Ramos (cell line): ENCODE data around the gene PAPPA.

ENCODE experiments used
- in situ Hi-C: fragments of 300-500 bp; cut with MboI; formaldehyde crosslinking; loops from one replicate; pipeline ENCODE4 v1.14.3; 2022; ENCODE audit warnings: low sequenced_read_pairs; ENCODE audit not compliant: unreplicated experiment

PAPPA gene

DNA sequence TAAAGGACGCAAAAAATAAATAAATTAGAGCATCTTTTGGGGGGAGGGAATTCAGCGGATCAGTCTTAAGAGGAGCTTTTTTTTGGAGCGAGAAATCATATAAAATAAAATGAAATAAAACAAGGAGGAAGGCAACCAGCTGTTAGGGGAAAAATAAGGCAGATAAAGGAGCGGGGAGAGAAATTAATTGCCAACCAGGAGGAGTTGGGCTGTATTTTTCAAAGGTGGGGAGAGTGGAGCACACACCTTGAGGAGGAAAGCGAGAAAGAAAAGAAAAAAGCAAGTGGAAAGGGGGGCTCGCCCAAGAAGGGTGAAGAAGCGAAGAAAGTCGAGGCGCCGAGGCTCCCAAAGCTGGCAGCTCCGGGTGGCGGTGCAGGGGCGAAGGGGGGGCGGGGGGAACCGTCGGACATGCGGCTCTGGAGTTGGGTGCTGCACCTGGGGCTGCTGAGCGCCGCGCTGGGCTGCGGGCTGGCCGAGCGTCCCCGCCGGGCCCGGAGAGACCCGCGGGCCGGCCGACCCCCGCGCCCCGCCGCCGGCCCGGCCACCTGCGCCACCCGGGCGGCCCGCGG, at the start of gene PAPPA:
TSS of gene PAPPA (plus strand) at position 27 of the 569 bp plus-strand sequence. CDS start at position 409, 382 bp downstream.
- in situ Hi-C loops, result loop anchor here (25.0 kb wide), 1 partner anchor 408 kb away; no protein-coding TSS in a partner anchor

- in situ Hi-C loops, result no loop called here
These were observed 49.4 kb upstream of the PAPPA start for GRCh38 chr9:116103976-116104820.

DNA sequence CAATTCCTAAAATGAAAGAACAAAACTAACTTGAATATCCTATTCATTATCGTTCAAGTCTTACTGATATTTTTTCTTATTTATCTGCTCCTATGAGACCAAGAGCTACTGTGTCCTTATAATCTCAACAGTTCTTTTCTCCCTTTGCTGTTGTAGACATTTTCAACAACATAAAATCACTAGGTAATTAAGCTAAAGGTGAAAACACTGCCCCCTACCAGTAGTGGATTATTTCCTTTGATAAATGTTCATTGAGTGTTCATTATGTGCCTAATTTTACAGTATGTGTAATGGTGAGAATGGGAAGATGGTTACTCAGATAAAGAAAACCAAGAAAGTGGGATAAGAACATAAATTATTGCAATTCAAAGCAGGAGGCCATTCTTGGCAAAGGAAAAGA, 41.4 kb upstream of the PAPPA start:
- in situ Hi-C loops, result no loop called here

GRCh38 chr9:116115761-116116353, 37.7 kb upstream of the PAPPA start:
- in situ Hi-C loops, result no loop called here

GRCh38 chr9:116116393-116116792, 37.2 kb upstream of the PAPPA start:
- in situ Hi-C loops, result no loop called here

DNA sequence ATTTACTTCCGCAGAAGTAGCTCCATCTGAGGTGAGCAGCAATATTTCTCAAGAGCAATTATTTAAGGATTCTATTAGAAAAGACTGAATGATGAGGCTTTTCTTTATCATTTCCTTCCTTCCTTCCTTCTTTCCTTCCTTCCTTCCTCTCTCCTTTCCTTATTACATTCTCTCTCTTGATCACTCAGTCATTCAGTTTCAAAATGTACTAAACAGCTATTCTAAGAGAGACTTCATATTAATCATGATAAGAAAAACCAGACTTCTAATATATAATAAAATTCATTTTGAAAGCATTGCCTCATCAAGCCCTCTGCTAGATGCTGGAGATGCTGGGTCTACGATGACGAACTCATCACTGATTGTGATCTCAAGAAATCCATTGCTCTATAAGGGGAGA, 30.4 kb upstream of the PAPPA start:
- in situ Hi-C loops, result no loop called here

- in situ Hi-C loops, result no loop called here
These were observed 29.0 kb upstream of the PAPPA start for GRCh38 chr9:116124472-116125040.

- in situ Hi-C loops, result no loop called here
These were observed 20.4 kb upstream of the PAPPA start for GRCh38 chr9:116133163-116133562.

DNA sequence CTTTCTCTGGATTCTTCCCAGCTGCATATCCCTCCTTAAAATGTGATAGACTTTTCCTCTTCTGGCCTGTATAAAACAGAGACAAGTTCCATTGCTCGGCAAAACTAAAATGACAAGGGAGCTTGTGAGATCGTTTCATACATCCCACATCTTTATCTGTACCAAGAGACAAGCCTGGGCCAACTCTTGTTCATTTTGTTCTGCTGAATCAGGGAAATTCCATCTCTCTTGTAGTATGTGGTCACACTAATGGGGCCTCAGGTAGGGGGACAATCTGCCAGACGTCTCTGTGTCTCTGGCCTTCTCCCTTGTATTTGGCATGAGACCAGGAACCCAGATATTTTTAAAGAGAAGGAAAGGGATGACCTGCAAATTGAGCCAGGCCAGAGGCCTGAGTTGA, 18.6 kb upstream of the PAPPA start:
- in situ Hi-C loops, result no loop called here

DNA sequence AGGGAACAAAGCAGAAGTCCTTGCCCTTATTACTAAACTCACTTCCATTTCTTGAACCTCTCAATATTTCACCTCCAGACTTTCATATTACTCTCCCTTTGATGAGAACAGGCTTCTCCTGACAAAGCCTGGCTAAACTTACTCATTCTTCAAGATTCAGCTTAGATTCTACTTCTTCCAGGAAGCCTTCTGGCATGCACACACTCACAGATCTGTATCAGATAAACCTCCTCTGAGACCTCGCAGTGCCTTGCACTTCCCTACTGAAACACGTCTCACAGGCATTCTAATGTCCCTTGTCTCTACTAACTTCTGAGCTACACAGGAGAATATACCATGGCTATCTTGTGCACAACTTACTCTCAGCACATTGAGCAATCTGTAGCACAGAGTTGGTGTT, 16.6 kb upstream of the PAPPA start:
- in situ Hi-C loops, result no loop called here

GRCh38 chr9:116137581-116137980, 16.0 kb upstream of the PAPPA start:
- in situ Hi-C loops, result no loop called here

GRCh38 chr9:116141864-116142561, 11.6 kb upstream of the PAPPA start:
- in situ Hi-C loops, result no loop called here

DNA sequence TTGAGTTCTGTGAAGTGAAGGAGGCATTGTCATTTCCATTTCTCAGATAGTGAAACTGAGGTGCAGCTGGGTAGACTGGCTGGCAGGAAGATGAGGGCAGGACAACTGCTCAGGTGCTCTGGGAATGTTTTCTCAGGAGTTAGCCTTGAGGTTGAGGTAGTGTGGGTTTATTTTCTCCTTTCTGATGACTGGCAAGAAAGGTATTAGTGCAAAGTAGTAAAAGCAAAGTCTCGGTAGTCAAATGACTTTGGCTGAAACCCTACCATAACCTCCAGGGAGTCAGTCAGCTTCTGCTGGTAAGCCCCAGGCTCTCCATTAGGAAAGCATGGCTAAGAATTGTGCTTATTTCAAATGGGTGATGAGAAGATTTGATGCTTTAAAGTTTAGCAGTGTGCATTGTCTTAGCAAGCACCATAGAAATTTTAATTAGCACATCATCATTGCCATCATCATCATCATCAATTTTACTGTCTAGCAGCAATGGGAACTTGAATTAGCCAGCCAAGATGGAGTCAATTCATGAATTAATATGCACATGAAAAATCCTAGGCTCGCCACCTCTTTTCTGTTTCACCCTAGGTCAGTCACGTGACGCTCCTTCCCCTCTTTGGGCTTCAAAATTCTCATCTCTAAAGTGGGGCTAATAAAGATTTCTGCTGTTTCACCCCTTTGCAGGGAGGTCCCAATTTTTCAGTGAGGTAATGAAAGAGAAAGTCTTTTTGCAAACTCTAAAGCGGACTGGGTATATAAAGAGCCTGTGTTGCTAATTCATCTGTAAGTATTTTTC, 10.7 kb upstream of the PAPPA start:
- in situ Hi-C loops, result no loop called here

DNA sequence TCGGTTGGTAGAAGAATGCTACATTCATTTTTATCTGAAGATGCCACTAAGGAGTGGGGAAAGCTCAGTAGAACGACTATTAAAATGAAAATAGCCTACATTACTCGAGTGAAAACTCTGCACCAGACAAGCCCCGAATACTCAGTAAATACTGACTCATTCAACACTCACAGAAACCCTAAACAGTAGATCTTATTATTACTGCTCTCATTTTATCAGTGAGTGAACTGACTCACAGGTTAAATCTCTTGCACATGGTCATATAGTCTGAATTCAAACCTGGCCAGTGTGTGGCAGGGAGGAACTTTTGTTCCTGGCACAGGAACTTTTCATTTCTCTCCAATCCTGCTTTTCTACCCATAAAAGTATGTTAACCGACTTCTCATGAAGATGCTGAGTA, 9.6 kb upstream of the PAPPA start:
- in situ Hi-C loops, result no loop called here

- in situ Hi-C loops, result no loop called here
These were observed 9.0 kb upstream of the PAPPA start for GRCh38 chr9:116144555-116144954.

GRCh38 chr9:116145036-116145435, 8.6 kb upstream of the PAPPA start:
- in situ Hi-C loops, result no loop called here

DNA sequence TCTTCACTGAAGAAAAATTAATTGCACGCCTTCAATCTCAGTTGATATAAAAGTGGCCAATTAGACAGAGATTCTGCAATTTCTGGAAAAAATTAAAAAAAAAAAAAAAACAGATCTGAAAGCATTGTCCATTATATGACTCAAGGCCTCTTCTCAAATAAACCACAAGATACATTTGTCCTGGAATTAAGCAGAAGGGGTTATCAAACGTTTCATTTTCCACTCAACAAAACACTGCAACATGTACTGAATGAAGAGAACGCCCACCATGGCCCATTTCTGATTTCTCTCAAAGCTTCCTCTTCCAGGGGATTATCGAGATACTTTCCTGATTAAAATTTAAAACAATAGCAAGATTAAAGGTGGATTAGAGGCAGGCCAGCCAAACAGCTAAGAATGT, 5.8 kb upstream of the PAPPA start:
- in situ Hi-C loops, result no loop called here

- in situ Hi-C loops, result loop anchor here (25.0 kb wide), 1 partner anchor 412 kb away; no protein-coding TSS in a partner anchor
These were observed 3.7 kb upstream of the PAPPA start for GRCh38 chr9:116149844-116150243.

DNA sequence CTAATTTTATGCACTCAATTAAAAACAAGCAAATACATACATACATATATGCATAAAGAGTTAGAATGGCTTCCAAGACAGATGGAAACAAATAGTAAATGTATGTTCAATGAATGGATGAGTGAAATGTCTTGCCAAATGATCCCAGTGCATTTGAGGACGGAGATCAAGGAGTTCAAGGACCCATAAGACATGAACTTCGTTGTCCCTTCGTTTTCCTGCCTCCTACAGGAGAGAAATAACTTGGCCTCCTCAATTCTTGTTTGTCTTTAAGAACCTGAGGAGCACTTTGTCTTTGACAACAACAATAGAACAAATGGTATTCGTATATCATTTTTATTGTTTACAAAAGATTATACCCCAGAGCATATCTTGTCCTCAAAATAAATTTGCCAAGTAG, 2.4 kb upstream of the PAPPA start:
- in situ Hi-C loops, result loop anchor here (25.0 kb wide), 1 partner anchor 411 kb away; no protein-coding TSS in a partner anchor
